Stomach (tissue), 4 donors: ENCODE data around the gene IGHMBP2.

Source experiments
- CTCF ChIP-seq, 7 experiments: fragments of 450-650 bp in 4 of 7; fragments of 200-600 bp in 3 of 7; sonication (generic) in 3 of 7; IDR thresholded peaks; one replicate each; pipeline ENCODE4 v1.5.1; 2016 to 2019; ENCODE audit warnings: antibody characterized with exemption in 7 of 7, control low read depth in 2 of 7, mild to moderate bottlenecking in 1 of 7
- POLR2A ChIP-seq, 4 donors: fragments of 450-650 bp; IDR thresholded peaks; one replicate each; pipeline ENCODE4 v1.6.1; 2016; ENCODE audit warnings: antibody characterized with exemption in 4 of 4, control low read depth in 2 of 4, mild to moderate bottlenecking in 1 of 4, moderate library complexity in 1 of 4
- POLR2AphosphoS5 ChIP-seq, 3 donors: sonication (generic); formaldehyde crosslinking; IDR thresholded peaks; one replicate each; pipeline ENCODE4 v1.6.1; 2016; ENCODE audit warnings: antibody characterized with exemption in 3 of 3

GRCh38 chr11:68978931-68979594 lies 75.4 kb downstream of the IGHMBP2 start:
- TF ChIP-seq POLR2AphosphoS5 (IDR thresholded peaks at IDR 0.05) (no peak), POLR2A (IDR thresholded peaks at IDR 0.05) (no peak), CTCF (IDR thresholded peaks at IDR 0.05) (no peak)
